HG03045 (cell line): ENCODE data around the gene FANCC.

Experiments used
- ATAC-seq: cut with Tn5 transposase; IDR thresholded peaks from one replicate; pipeline ENCODE4 v1.9.1; 2021; ENCODE audit warnings: mild to moderate bottlenecking, moderate library complexity; ENCODE audit not compliant: unreplicated experiment

The FANCC gene

DNA sequence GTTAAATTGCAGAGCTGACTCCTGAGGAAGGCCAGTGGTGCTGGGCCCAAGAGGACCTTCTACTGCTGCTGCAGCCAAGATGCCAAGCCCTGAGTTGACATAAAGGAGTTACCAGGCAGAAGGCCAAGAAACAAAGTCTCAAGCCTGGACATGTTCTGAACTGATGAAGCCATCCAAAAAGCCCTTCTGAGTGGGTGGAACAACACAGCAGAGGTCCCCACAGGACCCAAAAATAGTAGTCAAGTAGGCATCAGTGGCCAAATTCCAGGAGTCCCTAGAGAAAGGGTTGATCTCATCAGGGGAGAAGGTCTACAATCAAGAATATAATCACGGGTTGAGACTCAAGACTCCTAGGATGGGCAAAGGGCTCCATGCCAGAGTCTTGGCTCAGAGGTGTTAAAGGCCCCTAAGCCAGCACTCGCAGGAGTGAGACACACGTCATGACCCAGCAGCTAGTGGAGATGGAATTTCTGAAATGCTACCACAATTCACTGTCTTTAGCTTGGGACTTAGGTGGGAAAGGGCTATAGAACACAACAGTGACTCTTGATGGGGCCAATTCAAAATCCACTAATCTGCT, 119.7 kb downstream of the FANCC start:
- no peak for ATAC-seq

DNA sequence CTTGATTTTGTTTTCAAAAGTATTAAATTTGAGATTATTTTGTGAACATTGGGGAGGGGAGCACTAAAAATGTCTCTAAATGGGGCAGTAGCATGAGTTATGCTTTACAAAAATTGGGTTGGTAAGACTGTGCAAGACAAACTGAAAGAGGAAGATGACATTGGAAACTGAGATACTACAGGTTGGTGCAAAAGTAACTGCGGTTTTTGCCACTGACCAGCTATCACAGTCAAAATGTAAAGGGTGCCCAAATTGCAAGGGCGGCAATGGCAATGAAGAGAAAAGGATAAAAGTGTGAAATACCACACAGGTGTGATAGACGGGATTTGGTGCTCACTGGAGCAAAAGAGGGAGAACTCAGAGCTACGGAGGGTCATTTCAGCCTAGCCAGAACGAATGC, 124.0 kb downstream of the FANCC start:
- ATAC-seq, result no peak

DNA sequence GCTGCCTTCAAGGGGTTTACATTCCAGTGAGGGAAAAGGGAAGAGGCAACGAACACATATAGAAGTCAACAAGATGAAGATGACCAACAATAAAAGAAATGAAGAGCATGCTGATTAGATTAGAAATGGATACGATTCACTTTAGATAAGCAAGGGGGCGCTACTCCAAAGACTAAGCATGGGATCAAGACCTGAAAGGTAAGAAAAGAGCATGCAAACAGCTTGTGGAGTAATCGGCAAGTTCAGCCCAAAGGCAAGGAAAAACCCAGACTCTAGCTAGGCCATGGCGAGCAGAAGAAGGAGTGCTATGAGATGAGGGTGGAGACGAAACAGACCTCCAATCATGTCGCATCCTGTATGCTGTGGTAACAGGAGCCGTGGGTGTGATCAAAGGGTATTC, 124.4 kb downstream of the FANCC start:
- ATAC-seq, result no peak

DNA sequence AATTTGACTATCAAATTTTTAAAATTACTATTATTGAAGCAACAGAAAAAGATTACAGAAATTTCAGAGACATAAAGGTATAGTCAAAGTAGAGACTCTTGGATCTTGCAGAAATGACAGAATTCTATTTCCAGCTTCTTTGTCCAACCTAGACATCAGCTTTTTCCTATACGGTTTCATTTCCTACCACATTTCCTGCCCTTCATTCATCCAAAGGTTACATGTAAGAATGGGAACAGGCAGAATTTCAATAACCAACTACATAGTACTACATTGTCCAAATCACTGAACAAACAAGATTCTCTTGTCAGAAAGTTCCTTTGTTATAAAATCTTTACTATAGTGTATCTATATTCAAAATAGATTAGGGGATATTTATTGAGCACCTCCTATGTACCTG, 124.9 kb downstream of the FANCC start:
- ATAC-seq, result no peak

DNA sequence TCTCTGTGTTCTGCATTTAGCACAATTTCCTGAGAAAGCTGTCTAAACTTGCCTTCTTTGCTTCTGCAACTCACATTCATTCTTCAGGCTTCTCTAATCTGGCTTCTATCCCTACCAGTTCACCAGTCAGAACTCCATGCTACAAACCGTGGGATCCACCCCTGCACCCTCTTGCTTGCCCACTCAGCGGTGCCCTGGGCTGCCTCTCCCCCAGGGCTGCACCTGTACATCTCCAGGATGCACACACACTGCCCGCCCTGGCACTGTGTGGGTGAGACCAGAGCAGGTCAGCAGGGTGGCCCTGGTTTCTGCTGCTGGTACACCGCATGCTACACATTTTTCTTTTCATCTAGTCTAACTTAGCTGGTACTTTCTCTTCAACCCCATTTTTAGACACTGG, 127.1 kb downstream of the FANCC start:
- no peak for ATAC-seq

DNA sequence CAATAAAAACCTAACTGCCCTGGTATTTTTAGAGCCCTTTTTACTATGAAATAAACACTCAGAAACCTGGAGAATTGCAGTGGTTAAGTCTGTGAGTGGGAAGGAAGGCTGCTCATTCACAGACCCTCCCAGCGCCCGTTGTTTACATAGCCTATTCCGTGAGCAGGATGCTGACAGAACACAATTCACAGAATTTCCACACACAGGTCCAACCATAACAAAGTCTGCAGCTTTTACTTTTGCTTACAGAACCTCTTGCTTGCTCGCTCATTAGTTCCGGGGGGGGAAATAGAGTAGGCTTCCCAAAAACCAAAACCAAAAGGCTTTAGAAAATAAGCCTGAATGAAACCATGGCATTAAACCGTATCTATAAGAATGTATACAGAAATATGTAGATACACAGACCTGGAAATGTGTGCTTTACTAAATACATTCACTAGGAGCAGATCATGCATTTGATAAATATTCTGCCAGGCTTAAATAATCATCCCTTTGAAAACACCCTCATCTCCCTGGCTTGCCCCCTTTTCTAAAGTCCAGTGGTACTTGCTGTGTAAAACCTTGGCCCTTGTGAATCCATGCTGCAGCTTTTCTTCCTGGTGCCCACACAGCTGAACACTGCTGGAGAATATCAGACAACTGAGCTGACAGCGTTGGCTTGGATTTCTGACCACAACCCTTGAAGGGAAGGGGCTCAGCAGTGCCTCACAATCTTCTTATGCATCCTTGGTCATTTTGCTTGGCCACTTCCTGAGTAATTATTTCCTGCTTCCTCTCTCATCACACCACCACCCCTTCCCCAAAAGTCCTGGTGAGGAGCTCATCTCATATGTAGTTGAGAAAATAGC, 128.0 kb downstream of the FANCC start:
- no peak for ATAC-seq

DNA sequence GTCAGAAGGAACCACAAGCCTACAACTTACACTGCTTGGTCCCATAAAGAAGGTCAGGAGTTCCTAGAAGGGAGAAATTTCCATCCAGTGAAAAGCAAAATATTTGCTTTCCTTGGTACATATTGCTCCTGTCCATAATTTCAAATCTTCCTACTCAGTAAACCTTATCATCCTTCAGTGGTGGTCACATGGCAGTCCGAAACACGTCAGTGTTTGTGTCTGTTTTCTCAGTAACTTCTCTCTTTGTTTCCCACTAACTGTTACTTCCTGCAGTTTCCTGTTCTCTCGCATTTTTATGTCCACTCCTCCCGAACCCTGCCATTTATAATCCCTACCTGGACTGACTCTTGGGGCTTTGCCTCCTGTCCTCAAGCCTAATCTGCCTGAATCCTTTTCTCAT, 129.1 kb downstream of the FANCC start:
- no peak for ATAC-seq

DNA sequence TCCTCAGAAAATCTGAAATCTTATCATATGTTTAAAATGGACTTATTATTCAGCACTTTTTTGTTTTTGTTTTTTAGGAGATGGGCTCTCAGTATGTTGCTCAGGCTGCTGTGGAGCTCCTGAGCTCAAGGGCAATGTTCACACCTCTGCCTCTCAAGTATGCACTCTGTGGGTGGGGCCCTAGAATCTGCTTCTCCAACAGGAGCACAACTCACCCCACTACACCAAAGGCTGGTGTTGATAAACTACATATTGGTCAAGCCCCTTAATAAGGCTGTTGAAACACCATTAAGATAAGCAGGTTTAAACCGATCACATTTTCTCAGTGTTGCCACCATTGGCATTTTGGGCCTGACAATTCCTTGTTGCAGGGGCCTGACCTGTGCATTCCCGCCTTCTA, 131.6 kb downstream of the FANCC start:
- ATAC-seq, result no peak

DNA sequence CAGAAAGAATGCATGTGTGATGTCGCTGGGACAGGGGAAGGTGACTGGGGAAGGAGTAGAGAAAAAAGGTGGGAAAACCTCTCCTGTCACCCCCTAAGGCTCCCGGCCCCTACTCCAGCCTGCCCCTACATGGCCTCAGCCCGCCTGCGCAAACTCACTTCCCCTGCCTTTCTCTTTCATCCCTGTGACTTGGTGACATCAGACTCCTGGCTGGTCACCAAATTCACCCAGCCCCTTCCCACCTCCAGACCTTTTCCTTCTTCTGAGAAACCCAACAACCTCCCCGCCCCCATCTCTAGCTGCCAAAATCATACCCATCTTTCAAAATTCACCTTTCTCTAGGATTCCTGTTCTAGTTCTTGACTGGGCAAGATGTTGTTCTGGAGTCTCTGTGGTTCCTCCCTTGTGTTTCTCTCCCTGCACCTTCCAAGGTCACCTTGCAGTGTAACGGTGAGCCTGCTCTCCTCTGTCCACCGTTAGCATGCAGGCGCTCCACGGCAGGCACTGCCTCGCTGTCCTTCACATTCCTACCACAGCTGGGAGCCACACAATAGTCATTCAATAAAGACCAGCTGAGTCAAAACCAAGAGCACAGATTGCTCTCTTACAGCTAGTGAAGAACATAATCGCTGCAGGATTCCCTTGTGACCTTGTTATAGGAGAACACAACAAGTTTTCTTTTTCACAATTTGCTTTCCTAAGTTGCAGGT, 134.5 kb downstream of the FANCC start:
- ATAC-seq, result no peak

DNA sequence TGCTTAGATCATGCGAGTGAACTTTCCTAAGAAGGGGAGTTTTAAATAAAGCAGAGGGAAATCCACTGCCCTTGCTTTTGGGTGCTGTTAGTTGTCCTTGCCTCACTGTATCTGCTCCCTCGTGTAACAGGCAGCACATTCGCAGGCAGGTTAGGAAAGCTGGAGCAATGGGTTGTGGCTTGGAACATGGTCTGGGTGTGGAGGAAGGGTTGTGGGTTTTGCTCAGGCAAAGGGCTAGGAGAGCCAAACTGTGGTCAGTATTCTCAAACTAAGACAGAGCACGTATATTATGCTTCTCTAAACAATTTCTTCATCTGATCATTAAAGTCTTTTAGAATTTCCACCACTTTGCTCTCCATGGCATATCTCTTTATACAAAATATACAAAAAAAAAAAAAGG, 135.7 kb downstream of the FANCC start:
- no peak for ATAC-seq

DNA sequence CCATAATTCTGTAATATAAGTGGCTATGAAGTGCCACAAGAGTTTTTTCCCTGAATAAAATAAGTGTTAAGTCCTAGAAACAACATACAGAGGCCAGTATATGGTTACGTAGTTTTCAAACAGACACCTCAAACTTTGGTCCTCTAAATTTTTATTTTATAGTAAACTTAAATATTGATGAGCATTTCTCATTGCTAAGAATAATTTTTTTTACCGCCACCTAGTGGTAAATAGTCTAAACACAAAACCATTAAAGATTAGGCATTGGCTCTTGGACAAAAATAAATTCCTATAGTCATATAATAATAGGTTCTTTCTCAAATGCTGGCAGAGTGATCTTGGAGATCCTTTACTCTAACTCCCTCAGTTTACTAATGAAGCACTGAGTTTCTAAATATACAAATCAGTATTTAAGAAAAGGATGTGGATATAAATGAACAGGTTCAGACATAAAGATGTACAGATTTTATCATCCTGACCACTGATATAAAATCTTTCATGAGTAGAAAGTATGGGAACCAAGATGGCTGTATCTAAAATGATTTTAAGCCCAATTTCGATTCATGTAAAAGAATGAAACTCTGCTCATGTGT, 136.2 kb downstream of the FANCC start:
- no peak for ATAC-seq

DNA sequence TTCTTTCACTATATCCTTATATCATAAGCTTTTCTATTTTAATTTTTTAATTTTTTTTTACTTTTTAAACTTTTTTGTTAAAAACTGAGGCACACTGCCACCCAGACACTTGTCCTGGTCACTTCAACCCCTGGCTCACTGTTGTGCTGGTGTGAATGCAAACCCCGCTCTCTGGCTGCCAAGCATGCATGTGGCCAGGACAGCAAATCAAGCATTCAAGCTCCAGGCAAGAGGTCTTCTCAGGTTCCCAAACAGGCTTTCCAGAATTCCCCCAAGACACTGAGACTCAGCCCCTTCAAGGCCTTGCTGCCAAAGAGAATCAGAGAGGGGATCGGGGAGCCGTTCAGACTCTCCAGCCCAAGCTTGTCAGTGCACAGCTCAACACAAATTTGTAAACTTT, 139.9 kb downstream of the FANCC start:
- no peak for ATAC-seq

DNA sequence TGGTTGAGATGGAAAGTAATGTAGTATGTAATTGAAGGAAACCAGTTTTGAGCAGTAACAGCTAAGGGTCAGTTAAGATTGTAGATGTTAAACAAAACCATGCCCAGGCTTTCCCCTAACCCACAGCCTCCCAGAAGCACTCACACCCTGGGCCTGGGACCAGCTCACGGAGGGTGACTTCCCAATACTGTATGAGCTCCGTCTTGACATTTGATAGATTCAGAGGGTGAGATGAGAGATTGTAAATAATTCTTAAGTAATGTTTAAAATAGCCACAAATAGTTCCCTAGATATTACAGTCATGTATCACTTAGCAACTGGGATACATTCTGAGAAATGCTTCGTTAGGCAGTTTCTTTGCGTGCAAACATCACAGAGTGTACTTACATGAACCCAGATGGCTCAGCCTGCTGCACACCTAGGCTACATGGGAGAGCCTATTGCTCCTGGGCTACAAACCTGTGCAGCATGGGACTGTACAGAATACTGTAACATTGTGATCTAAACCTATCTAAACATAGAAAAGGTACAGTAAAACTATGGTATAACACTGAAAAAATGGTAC, 140.7 kb downstream of the FANCC start:
- ATAC-seq, result no peak

DNA sequence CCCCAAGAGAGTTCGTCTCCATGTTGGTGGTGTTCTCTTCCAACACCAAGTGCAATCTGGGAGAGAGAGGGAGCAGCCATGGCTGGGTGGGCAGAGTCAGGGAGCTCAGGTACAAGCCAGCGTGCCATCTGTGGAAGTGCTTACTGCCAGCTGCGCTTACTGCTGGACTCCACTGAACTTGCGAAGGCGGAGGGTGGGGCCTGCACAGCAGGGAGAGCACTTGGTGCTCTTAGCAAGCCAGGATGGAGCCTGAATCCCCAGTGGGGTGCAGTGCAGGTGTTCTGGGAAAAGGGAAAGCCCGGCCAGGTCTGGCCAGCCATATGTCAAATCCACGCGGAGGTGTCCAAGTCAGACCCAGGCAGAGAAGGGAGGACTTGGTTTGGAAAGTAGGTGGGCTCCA, 142.0 kb downstream of the FANCC start:
- no peak for ATAC-seq

DNA sequence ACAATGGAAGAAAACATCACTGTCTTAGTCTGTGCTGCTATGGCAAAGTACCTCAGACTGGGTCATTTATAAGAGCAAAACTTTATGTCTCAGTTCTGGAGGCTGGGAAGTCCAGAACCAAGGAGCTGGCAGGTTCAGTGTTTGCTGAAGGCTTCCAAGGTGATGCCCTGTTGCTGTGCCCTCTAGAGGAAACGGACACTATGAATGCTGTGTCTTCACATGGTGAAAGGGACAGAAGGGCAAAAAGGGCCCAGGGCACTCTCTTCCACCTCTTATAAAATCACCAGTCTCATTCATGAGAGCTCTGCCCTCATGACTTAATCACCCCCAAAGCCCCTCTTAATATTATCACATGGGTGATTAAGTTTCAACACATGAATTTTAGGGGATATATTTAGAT, 143.5 kb downstream of the FANCC start:
- no peak for ATAC-seq

DNA sequence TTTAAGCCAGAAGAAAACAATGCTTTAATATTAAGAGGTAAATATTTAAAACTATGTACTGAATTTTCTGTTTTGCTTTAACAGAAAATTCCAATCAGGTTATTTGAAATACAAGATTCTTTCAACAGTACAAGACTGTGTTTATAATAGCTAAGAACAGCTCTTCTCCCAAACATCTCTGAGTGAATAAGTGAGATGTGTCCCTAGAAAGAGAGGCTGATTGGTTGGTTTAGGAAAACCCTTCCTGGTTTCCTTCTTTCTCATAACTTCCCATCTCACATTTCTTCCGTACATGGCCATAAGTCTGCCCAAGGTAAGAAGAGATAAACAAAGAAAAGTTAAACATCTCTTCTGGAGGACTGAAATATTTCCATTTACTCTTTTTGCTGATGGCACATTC, 145.9 kb downstream of the FANCC start:
- ATAC-seq, result no peak

DNA sequence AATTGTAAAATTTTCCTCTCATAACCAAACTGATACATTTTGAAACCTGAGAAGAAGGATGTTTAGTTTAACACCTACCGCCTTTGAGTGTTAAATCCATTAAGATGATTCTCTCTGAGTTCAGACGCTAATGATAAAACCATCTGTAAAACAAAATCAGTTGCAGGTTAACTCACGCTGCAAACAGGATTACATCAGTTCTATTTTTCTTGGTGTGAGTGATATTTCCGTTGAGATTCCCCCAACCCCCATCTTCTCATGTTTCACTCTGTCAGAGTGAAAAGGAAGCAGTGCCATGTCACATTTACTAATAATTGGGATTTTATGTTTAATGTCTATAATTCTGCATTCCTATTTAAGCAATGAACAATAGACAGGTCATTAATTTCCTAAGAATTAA, 146.5 kb downstream of the FANCC start:
- ATAC-seq, result no peak

DNA sequence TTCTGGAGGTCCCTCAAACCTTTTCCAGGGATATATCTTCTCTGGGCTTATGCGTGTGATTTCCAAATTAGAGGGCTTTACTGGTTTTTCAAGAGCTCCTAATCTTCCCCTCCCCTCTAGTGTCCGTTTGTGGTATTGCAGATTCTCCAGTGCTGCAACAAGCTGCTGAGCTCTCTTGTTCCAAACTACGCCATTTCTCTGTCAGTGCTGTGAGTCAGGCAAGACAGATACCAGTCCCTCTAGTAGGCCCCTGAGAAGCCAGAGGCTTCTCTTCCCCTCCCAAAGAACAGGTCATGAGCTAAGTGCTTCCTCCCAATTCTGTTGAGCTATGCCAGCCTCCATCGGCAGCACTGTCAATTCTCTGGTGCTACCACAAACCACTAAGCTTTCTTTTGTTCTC, 149.5 kb downstream of the FANCC start:
- no peak for ATAC-seq

DNA sequence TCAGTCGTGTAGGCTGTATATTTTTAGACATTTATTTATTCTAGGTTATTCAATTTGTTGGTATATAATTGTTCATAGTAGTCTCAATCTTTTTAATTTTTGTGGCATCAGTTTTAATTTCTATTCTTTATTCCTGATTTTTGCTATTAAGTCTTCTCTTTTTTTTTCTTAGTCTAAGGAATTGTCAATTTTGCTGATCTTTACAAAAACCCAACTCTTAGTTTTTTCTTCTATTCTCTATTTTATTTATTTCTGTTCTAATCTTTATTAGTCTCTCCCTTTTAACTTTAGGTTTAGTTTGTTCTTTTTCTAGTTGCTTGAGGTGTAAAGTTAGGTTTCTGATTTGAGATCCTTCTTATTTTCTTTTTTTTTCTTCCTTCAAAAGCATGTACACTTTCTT, 152.5 kb downstream of the FANCC start:
- no peak for ATAC-seq

DNA sequence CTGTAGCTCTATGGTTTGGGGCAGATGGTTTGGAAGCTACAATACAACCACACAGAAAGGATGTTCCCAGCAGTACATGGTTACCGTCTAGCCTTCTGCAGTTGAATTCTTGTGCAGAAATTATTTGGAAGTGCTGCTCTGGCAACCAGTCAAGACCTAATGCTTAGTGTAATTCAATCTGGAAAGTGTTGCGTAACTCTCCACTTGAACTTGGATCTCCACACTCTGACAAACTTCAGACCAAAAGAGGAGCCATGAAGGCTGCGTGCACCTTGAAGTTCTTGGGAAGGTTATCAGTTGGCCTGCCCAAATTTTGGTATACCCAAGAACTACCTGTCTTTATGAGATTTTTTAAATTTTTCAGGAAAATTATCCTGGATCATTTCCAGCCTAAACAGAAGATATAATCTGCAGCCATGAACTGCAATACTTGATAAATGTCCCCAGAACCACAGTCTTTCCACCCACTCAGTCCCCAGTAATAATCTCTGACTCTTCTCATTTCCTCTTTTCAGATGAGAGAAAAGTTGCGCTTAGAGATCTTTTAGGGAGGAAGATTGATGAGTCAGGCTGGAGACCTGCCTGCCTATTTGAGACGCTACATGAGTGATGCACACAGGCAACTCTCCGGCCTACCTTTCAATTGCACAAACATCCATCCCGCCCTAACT, 159.9 kb downstream of the FANCC start:
- ATAC-seq, result no peak

DNA sequence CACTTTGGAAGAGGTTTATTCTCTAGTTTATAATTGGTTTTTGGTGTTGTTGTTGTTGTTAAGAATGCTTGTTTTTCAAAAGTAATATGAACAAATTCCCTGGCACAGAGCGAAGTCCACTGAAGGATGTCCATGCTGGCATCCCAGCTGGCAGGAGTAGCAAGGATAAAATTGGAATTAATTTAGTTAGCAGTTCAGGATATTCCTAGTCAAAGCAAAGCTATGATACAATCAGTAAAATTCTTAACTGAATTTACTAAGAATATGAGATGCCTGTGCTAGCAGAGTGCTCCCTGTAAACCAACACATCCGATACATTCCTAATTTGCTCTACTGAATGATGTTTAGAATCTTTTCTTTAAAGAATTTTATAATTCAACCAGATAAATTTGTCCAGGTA, 161.4 kb downstream of the FANCC start:
- ATAC-seq, result no peak
